Gastroesophageal sphincter (tissue), 4 donors: ENCODE results near the gene MACROD2. TPM values are rescaled to one million over a fixed set of nuclear protein-coding genes. Genes with fewer than 3 reads are reported as not detected.

Source experiments
- ATAC-seq: fragments of 150-250 bp; one replicate; pipeline ENCODE4 v1.9.1; 2016; ENCODE audit warnings: mild to moderate bottlenecking, moderate library complexity
- H3K27ac ChIP-seq, 4 donors: fragments of 200-600 bp; sonication (generic) in 3 of 4; 1 replicate in 3 of 4; 2 replicates in 1 of 4; pipeline ENCODE4 v1.5.1; 2016 to 2019
- H3K27me3 ChIP-seq: fragments of 200-600 bp; sonication (generic); one replicate; pipeline ENCODE4 v1.5.1; 2019
- H3K36me3 ChIP-seq, 2 donors: fragments of 200-600 bp; sonication (generic); one replicate each; pipeline ENCODE4 v1.5.1; 2019; ENCODE audit warnings: control low read depth in 1 of 2
- H3K4me1 ChIP-seq, 3 donors: fragments of 200-600 bp; sonication (generic); 1 replicate in 2 of 3; 2 replicates in 1 of 3; pipeline ENCODE4 v1.5.1; 2016 to 2019; ENCODE audit warnings: control low read depth in 2 of 3
- H3K4me3 ChIP-seq, 2 donors: fragments of 200-600 bp; sonication (generic); one replicate each; pipeline ENCODE4 v1.5.1; 2019; ENCODE audit warnings: mild to moderate bottlenecking in 1 of 2, moderate library complexity in 1 of 2
- H3K9me3 ChIP-seq, 3 donors: fragments of 200-600 bp; sonication (generic); one replicate each; pipeline ENCODE4 v1.5.1; 2017 to 2019; ENCODE audit warnings: control low read depth in 2 of 3
- CTCF ChIP-seq, 4 experiments: fragments of 200-600 bp in 2 of 4; fragments of 450-650 bp in 2 of 4; sonication (generic) in 1 of 4; IDR thresholded peaks; one replicate each; pipeline ENCODE4 v1.5.1; 2017 to 2019; ENCODE audit warnings: antibody characterized with exemption in 4 of 4, mild to moderate bottlenecking in 2 of 4, moderate library complexity in 2 of 4
- EP300 ChIP-seq: sonication (generic); formaldehyde crosslinking; IDR thresholded peaks from one replicate; pipeline ENCODE4 v1.6.1; 2017; ENCODE audit warnings: antibody characterized with exemption, mild to moderate bottlenecking
- POLR2A ChIP-seq, 2 donors: fragments of 450-650 bp; IDR thresholded peaks; one replicate each; pipeline ENCODE4 v1.6.1; 2017; ENCODE audit warnings: antibody characterized with exemption in 2 of 2, mild to moderate bottlenecking in 2 of 2, moderate library complexity in 1 of 2
- POLR2AphosphoS5 ChIP-seq: sonication (generic); formaldehyde crosslinking; IDR thresholded peaks from one replicate; pipeline ENCODE4 v1.6.1; 2017; ENCODE audit warnings: antibody characterized with exemption
- WGBS, 2 donors: methylation state at CpG; one replicate each; pipeline ENCODE4 v1.1.5; 2018; ENCODE audit warnings: low coverage in 1 of 2; 5-methylcytosine and 5-hydroxymethylcytosine counted together
- total RNA-seq, 4 donors: library from RNA; depleted of rRNA; stranded (reverse); fragments of >200 nt; gene quantifications; one replicate each; pipeline ENCODE4 v1.1.0, GENCODE V29; 2016

The MACROD2 gene
- total RNA-seq, 4 donors from 2014 or later = 4.0 to 12.1 (median 7.4) TPM

GRCh38 chr20:15359056-15359455 is 1363.7 kb downstream of the MACROD2 start:
- WGBS, 2 donors = 60 to 84% methylated on average over 2 of the region's 2 CpGs
- H3K9me3 ChIP-seq = no peaks in the 10 kb centered on the region
- no peak overlapping the region for H3K27ac ChIP-seq
- TF ChIP-seq POLR2AphosphoS5 = no peak
- no peak for TF ChIP-seq EP300
- no peak for TF ChIP-seq POLR2A (IDR thresholded peaks at IDR 0.05)
- no peak for TF ChIP-seq CTCF (IDR thresholded peaks at IDR 0.05)
- H3K36me3 ChIP-seq = no peaks in the 10 kb centered on the region
- no peak for ATAC-seq
- no peaks in the 10 kb centered on the region for H3K27me3 ChIP-seq
- H3K4me1 ChIP-seq = no peaks in the 10 kb centered on the region
- H3K4me3 ChIP-seq = no peak overlapping the region

GRCh38 chr20:15362849-15363248 is 1367.5 kb downstream of the MACROD2 start:
- ATAC-seq = no peak
- no peaks in the 10 kb centered on the region for H3K9me3 ChIP-seq
- TF ChIP-seq CTCF (IDR thresholded peaks at IDR 0.05) (no peak), POLR2AphosphoS5 (no peak), EP300 (no peak), POLR2A (IDR thresholded peaks at IDR 0.05) (no peak)
- H3K36me3 ChIP-seq = no peaks in the 10 kb centered on the region
- no peaks in the 10 kb centered on the region for H3K4me1 ChIP-seq
- H3K27me3 ChIP-seq = no peaks in the 10 kb centered on the region
- no peak overlapping the region for H3K4me3 ChIP-seq
- H3K27ac ChIP-seq = no peak overlapping the region
- 67 to 88% methylated on average over 1 of the region's 1 CpG for WGBS, 2 donors

- H3K27ac ChIP-seq = no peak overlapping the region
- no peaks in the 10 kb centered on the region for H3K27me3 ChIP-seq
- 60 to 81% methylated on average over 2 of the region's 2 CpGs for WGBS, 2 donors
- TF ChIP-seq POLR2AphosphoS5 (no peak), EP300 (no peak), CTCF (IDR thresholded peaks at IDR 0.05) (no peak)
- no peaks in the 10 kb centered on the region for H3K9me3 ChIP-seq
- no peak overlapping the region for H3K4me3 ChIP-seq
- peaks cover 0 to 6% (median 0%) of the 10 kb centered on the region in 3 donors for H3K4me1 ChIP-seq
- no peaks in the 10 kb centered on the region for H3K36me3 ChIP-seq
- no peak for ATAC-seq
Measured at GRCh38 chr20:15364781-15365180, 1369.5 kb downstream of the MACROD2 start.

- no peak for TF ChIP-seq POLR2A (IDR thresholded peaks at IDR 0.05)
- TF ChIP-seq CTCF (IDR thresholded peaks at IDR 0.05) = no peak
- no peak for TF ChIP-seq POLR2AphosphoS5
- no peak for TF ChIP-seq EP300
- 86 to 100% methylated on average over 1 of the region's 1 CpG for WGBS, 2 donors
- no peaks in the 10 kb centered on the region for H3K9me3 ChIP-seq
- H3K27ac ChIP-seq = no peak overlapping the region
- H3K4me1 ChIP-seq = peaks cover 0 to 6% (median 0%) of the 10 kb centered on the region in 3 donors
- H3K27me3 ChIP-seq = no peaks in the 10 kb centered on the region
- ATAC-seq = no peak
- H3K36me3 ChIP-seq = no peaks in the 10 kb centered on the region
- H3K4me3 ChIP-seq = no peak overlapping the region
Measured at GRCh38 chr20:15370370-15370769, 1375.1 kb downstream of the MACROD2 start.

GRCh38 chr20:15374682-15375081 is 1379.4 kb downstream of the MACROD2 start:
- Histone ChIP-seq H3K9me3 (no peaks in the 10 kb centered on the region), H3K4me3 (no peak overlapping the region), H3K27me3 (no peaks in the 10 kb centered on the region), H3K4me1 (peaks cover 0 to under 1% (median 0%) of the 10 kb centered on the region in 3 donors), H3K27ac (no peak overlapping the region), H3K36me3 (no peaks in the 10 kb centered on the region)
- WGBS, 2 donors = 44 to 79% methylated on average over 3 to 4 of the region's 4 CpGs
- ATAC-seq = no peak
- TF ChIP-seq CTCF (IDR thresholded peaks at IDR 0.05) (no peak), POLR2A (IDR thresholded peaks at IDR 0.05) (no peak), EP300 (no peak), POLR2AphosphoS5 (no peak)
